GM21367 (cell line): ENCODE measurements around the gene CAMKMT.
A peak's percentile ranks its signal among the peaks of the same experiment; 100 is the strongest.

Experiments used
- ATAC-seq: cut with Tn5 transposase; IDR thresholded peaks from one replicate; pipeline ENCODE4 v1.9.1; 2021; ENCODE audit not compliant: unreplicated experiment

Gene CAMKMT

DNA sequence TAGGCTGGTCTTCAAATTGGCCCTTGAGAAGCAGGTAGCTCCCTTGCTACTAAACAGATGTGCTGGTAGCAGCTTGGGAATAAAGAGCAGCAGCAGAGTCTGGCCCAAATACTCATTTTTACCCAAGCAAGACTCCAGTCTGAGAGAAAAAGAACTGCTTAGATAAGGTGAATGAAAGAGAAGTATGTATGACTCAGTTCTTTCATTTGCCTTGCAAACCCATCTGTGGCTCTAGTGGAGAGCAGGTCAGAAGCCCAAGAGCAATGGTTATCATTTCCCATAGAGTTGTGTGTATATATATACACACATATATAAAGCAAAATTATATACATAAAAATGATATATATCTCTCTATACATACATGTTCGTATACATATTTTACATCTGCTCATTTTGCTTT is 80.3 kb downstream of the CAMKMT start:
- no peak for ATAC-seq

DNA sequence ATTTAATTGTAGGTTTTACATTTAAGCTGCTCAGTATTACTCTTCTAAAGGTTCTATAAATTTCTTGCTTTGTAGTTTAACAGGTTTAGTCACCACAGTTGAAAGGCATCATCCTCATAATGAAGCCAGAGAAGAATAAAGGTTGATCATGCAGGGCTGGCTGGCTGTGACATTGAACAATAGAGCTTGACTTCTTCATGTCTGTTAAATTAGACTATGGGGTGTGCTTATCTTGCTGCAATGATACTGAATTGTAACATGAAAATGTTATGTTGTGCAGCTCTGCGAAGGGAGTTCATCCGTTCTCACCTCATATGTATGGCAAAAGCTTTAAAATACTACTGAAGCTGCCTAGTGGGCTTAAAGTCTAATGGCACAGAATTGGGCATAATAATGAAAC is 81.8 kb downstream of the CAMKMT start:
- no peak for ATAC-seq

- ATAC-seq, result no peak
These were observed 83.1 kb downstream of the CAMKMT start for GRCh38 chr2:44444881-44445280.

- no peak for ATAC-seq
These were observed 87.2 kb downstream of the CAMKMT start for GRCh38 chr2:44448860-44449527.

- ATAC-seq, result no peak
These were observed 88.3 kb downstream of the CAMKMT start for GRCh38 chr2:44450082-44450481.

GRCh38 chr2:44450806-44451205 is 89.1 kb downstream of the CAMKMT start:
- no peak for ATAC-seq

DNA sequence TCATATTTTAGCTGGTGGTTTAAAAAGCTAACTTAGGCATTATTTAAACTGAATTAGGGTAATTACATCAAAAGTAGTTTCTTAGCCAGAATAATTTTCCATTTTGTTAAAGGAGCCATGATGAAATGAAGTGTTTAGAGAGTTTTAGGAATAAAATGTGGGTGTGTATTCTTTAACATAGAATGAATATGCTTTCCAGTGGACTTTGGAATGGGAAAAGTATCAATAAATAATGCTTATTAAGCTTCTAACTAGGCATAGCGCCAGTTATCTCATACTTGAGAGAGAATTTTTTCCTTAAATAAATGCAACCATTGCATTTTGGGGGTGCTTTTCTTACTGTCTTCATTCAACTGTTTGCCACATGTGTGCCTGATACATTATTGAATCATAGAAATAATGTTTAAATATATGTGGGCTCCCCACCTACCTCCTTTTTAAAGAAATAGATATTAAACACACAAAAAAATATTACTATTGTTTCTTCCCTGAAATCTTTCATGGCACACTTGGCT is 90.4 kb downstream of the CAMKMT start:
- no peak for ATAC-seq

DNA sequence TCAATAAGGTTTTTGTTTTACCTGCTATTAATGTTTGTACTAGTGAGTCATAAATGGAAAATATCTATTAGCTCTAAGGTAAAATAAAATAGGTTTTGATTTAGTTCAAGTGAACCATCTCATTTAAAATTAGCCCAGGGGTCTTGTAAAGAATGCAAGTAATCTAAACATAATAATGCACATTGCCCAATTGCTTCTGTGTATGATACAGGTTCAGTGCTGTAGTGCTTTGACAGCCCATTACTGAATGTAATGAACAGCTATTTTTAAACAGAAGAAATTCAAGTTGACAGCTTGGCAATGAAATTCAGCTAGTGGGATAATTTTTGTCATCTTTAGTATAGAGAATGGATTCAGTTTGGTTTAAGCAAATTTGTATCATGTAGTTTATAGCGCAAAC is 91.5 kb downstream of the CAMKMT start:
- no peak for ATAC-seq

DNA sequence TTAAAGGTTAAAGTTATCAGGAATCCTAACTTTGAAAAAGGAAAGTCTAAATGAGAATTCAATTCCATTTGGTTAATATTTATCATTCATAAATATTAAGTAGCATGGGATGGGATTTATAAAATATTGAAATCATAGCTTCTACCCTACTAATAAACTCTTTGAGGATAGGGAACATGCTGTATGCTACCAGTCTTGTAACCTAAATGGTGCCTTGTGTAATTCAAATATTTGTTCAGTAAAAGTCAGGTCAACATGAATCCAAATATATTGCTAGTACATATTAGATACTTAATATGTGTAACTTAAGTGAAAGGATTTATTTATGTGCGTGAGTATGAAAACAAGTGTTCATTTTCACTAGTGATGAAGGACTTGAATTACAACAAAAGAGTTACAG is 94.1 kb downstream of the CAMKMT start:
- ATAC-seq, result no peak

DNA sequence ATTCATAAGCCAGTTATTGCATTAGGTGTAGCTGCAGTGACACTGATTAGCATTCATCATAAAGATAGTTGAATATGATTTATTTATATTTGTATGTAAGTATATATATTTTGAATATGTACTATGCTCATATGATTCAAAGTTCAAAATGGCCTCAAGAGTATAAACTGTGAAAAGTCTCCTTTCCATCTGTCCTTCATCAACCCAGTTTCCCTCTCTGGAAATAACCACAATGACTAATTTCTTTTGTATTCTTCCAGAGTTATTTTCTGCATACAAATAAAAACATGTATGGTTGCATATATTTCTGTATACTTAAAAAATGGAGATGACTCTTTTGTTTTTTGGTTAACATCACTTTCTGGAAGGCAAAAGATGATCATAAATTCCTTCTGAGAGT is 95.2 kb downstream of the CAMKMT start:
- ATAC-seq, result no peak

DNA sequence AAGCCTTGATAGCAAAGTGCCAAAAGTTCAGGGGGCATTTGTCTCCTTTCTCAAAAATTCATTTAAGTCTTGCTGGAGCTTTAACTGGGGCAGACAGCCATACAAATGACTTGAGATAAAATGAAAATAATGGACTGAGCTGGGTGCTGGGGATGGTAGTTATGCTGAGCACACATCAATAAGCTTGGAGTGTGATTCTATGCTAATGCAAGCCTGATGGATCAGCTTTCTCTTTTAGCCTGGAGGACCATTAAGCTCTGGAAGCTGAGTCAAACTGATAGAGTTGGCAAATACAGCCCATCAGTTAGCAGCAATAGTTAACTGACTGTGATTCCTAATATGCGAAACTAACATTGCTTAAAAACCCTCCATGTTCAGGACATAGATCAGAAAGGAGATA is 98.0 kb downstream of the CAMKMT start:
- ATAC-seq, result no peak

DNA sequence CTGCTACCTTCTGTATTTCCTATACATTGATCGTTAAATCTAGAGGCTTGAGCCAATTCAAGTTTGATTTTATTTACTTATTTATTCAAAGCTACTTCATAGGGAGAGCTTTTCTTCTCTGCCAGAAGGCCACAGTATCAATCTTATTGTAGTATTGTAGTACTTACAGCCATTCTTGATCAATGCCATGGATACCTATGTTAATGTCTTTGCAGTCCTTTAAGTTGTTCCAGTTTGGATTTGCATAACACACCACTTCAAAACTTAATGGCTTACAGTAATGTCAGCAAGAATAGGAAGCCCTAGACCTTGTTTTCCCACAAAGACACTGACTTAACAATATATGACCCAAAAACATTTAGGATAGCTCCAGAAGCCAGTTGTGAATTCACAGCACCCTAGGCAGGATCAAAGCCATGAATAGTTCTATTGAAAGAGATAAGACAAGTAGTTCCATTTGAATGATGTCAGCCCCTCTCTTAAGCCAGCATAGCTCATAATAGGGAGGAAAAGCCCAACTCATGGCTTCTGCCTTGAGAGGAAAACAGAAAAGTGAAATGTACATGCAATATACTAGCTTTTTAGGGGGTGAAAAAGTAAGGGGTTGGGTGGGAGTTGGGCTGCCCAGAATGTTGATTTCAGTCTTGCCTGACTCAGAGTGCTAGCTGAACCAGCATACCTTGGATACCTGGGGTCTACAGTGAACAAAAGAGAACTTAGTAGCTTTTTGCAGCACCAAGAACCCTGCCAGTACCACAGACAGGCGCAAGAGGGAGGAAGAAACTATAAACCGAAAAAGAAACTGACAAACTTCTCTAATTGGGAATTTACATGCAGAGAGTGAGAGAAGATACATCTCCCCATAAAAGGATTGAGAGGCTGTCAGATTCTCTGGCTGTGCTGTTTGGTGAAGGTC is 101.4 kb downstream of the CAMKMT start:
- ATAC-seq, result no peak

- no peak for ATAC-seq
These were observed 102.7 kb downstream of the CAMKMT start for GRCh38 chr2:44464437-44464836.

DNA sequence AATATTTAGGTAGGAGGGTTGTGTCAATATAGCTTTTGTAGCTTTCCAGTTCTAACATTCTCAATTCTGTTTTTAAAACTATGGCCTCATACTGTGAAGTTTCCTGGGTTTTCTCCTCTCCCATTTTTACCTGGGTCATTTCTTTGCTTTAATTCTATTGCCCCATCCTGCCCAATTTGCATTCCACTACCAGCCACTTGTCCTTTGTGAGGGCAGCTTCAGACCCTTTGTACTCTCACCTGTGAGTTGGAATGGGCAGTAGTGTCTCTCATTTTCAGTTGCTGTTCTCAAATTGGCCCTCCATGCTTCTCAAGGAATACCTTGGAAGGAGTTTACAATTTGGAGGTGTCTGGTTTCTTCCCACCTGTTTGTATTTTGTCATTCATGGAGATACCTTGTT is 108.4 kb downstream of the CAMKMT start:
- ATAC-seq, result no peak

DNA sequence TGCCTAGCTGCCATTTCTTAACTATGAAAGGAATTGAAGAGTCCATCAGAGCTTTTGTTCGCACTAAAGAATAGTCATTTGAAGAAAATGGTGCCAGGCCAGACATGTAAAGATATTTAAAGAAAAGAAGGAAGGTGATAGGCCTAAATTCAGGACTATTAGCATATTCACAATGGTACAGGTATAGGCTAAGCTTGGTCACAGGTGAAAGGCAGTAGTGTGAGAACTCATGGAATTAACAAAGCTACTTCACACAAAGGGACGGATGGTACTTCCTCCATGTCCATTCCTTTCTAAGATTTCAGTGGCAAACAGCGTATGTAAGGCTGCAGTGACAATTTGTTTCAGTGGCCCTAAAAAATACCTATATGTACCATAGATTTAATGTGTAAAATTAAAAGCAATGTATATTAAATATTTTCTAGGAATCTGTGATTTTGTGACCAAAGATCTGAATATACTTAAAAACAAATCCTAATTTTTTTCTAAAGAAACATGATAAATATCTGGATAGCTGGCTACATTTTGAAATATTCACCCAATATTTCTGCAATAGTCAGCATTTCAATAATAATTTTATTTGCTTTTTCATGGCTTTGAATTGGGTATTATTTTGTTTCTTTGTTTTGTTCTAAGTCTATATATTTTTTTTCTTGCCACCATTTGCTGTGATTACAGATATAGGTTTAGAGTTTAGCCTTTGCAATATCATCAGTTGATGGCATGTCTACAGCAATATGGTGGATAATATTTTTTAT is 116.1 kb downstream of the CAMKMT start:
- no peak for ATAC-seq

DNA sequence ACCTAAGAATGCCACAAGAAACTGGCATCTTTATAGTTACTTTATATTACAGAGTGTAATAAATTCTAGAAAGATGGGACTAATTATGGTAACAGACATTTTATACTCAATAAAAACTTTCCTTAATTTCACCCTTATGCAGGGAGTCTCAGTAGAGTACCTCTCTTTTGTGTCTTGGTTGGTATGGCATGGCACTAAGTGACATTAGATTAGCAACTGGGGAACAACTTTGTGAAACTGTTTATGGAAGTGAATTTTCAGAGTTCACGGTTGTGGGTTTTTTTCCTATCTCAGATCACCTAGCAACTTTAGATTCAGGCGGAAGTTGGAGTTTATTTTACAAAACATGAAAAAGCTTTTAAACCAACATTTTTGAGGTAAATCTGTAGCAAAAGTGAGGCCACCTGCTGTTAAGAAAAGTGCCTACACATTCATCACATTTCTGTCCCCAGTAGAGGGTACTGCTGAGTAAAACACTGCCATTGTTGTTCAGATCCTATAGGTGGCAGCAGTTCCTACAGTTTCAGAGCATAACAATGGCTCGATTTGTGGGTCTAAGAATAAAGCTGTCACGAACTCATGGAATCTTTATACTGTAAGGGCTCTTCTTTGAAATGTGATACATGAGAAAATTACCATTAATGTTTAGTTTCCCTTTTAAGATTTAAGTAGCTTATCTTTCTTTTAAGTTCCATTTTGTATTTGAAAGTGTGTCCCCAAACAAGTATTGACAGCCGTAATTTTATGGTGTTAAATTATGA is 117.6 kb downstream of the CAMKMT start:
- ATAC-seq, result peak; percentile 95

GRCh38 chr2:44480068-44480467 is 118.3 kb downstream of the CAMKMT start:
- ATAC-seq, result no peak

DNA sequence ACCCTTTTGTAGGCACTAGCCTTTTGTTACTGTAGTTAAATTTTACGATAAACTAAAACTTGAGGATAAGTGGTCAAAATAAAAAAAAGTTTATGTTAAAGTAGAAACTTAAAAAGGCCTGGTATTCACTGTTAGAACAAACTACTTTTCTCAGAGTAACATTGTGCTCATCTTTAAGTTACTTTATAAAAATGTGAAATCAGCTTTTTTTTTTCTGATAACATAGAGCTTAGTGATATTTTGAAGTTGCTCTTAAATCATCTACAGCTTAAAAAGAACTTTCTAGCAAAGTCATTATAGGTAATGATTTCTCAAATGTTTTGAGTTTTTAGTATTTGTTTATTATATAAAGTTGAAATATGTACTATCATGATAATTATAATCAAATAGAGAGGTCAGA is 125.3 kb downstream of the CAMKMT start:
- ATAC-seq, result no peak

- no peak for ATAC-seq
These were observed 129.0 kb downstream of the CAMKMT start for GRCh38 chr2:44490726-44491125.

- no peak for ATAC-seq
These were observed 132.3 kb downstream of the CAMKMT start for GRCh38 chr2:44494006-44494405.

- no peak for ATAC-seq
These were observed 133.3 kb downstream of the CAMKMT start for GRCh38 chr2:44495035-44495434.
